ENCODE data around the gene RFPL4A. TPM values are rescaled to one million over a fixed set of nuclear protein-coding genes. Genes with fewer than 3 reads are reported as not detected.
"Not testable (repeated sequence)": the region's sequence is repeated elsewhere in the genome, so short reads cannot be mapped to it uniquely, and the experiment has no call there.

Gene RFPL4A
- total RNA-seq: not detected
- not detected for polyA plus RNA-seq
- long read RNA-seq, donor 1: 0 reads
- long read RNA-seq, donor 2: 0 reads
- long read RNA-seq, donor 3: 0 reads
- long read RNA-seq, donor 4: 0 reads
- long read RNA-seq, donor 5: 0 reads

DNA sequence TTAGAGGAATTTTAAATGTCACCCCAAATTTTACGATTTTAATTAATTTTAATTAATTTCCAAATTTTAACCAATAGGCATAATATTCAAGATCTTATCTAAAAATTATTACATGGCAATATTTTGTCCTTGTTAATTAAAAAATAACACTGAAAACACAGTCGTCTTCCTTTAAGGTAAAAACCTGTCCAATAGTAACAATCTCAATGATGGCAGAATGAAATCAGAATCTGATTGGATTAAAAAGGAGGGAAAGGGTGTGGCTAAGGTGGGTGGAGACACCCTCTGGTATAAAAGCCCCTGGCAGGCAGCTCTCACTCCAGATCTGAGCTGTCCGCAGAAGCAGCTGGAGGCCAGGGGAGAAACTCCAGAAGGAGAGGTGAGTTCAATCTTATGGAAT lies at the start of gene RFPL4A:
TSS of gene RFPL4A (plus strand) at position 301 of the 400 bp plus-strand sequence. CDS start 2,704 bp downstream, outside the sequence.
- H3K4me3 ChIP-seq; H3K27me3 ChIP-seq (ENCODE audit: control insufficient read depth in 3 of 3, insufficient read depth in 3 of 3, low read length in 2 of 3); H3K9ac ChIP-seq (ENCODE audit: insufficient read depth in 1 of 2, low read length in 2 of 2); ATAC-seq (ENCODE audit: insufficient read depth, low FRiP score); DNase-seq; H3K27ac ChIP-seq (ENCODE audit: low read depth in 1 of 2, low read length in 1 of 2); H3K4me1 ChIP-seq (ENCODE audit: control insufficient read depth in 5 of 5, insufficient read depth in 5 of 5, low read length in 5 of 5); H3K9me3 ChIP-seq (ENCODE audit: control insufficient read depth in 4 of 4, insufficient read depth in 3 of 4, low read length in 3 of 4); H3K36me3 ChIP-seq (ENCODE audit: control insufficient read depth in 4 of 4, insufficient read depth in 4 of 4, low read length in 4 of 4): not testable (repeated sequence)
- 92 to 94% methylated on average over 2 of the region's 3 CpGs for WGBS, 2 donors

GRCh38 chr19:55711719-55712118 lies 47.2 kb upstream of the RFPL4A start:
- H3K27me3 ChIP-seq (ENCODE audit: control insufficient read depth in 3 of 3, insufficient read depth in 3 of 3, low read length in 2 of 3): no peaks in the 10 kb centered on the region
- no peaks in the 10 kb centered on the region for H3K4me1 ChIP-seq (ENCODE audit: control insufficient read depth in 5 of 5, insufficient read depth in 5 of 5, low read length in 5 of 5)
- DNase-seq: no peak
- no peak overlapping the region for H3K4me3 ChIP-seq
- peaks cover 0 to 1% (median 0%) of the 10 kb centered on the region in 4 donors for H3K9me3 ChIP-seq (ENCODE audit: control insufficient read depth in 4 of 4, insufficient read depth in 3 of 4, low read length in 3 of 4)
- TF ChIP-seq CTCF (IDR thresholded peaks at IDR 0.05; ENCODE audit: control extremely low read depth, extremely low read depth): no peak
- H3K36me3 ChIP-seq (ENCODE audit: control insufficient read depth in 4 of 4, insufficient read depth in 4 of 4, low read length in 4 of 4): no peaks in the 10 kb centered on the region
- H3K27ac ChIP-seq (ENCODE audit: low read depth in 1 of 2, low read length in 1 of 2): no peak overlapping the region
- ATAC-seq (ENCODE audit: insufficient read depth, low FRiP score): no peak
- no peak overlapping the region for H3K9ac ChIP-seq (ENCODE audit: insufficient read depth in 1 of 2, low read length in 2 of 2)
- WGBS, 2 donors: 74 to 81% methylated on average over 18 of the region's 18 CpGs

GRCh38 chr19:55712804-55713631 lies 45.9 kb upstream of the RFPL4A start:
- Histone ChIP-seq H3K36me3 (ENCODE audit: control insufficient read depth in 4 of 4, insufficient read depth in 4 of 4, low read length in 4 of 4) (no peaks in the 10 kb centered on the region), H3K4me1 (ENCODE audit: control insufficient read depth in 5 of 5, insufficient read depth in 5 of 5, low read length in 5 of 5) (no peaks in the 10 kb centered on the region), H3K4me3 (no peak overlapping the region), H3K9me3 (ENCODE audit: control insufficient read depth in 4 of 4, insufficient read depth in 3 of 4, low read length in 3 of 4) (no peaks in the 10 kb centered on the region), H3K9ac (ENCODE audit: insufficient read depth in 1 of 2, low read length in 2 of 2) (no peak overlapping the region), H3K27ac (ENCODE audit: low read depth in 1 of 2, low read length in 1 of 2) (no peak overlapping the region), H3K27me3 (ENCODE audit: control insufficient read depth in 3 of 3, insufficient read depth in 3 of 3, low read length in 2 of 3) (no peaks in the 10 kb centered on the region)
- ATAC-seq (ENCODE audit: insufficient read depth, low FRiP score) (no peak), DNase-seq (no peak)
- TF ChIP-seq CTCF (IDR thresholded peaks at IDR 0.05; ENCODE audit: control extremely low read depth, extremely low read depth): no peak
- 62 to 85% methylated on average over 2 of the region's 3 CpGs for WGBS, 2 donors

- DNase-seq (no peak), ATAC-seq (ENCODE audit: insufficient read depth, low FRiP score) (no peak)
- no peak overlapping the region for H3K9ac ChIP-seq (ENCODE audit: insufficient read depth in 1 of 2, low read length in 2 of 2)
- H3K4me1 ChIP-seq (ENCODE audit: control insufficient read depth in 5 of 5, insufficient read depth in 5 of 5, low read length in 5 of 5): no peaks in the 10 kb centered on the region
- WGBS, 2 donors: 85 to 92% methylated on average over 15 of the region's 15 CpGs
- H3K27ac ChIP-seq (ENCODE audit: low read depth in 1 of 2, low read length in 1 of 2): no peak overlapping the region
- no peaks in the 10 kb centered on the region for H3K36me3 ChIP-seq (ENCODE audit: control insufficient read depth in 4 of 4, insufficient read depth in 4 of 4, low read length in 4 of 4)
- H3K9me3 ChIP-seq (ENCODE audit: control insufficient read depth in 4 of 4, insufficient read depth in 3 of 4, low read length in 3 of 4): peaks cover 0 to 6% (median 1%) of the 10 kb centered on the region in 4 donors
- peaks cover 0 to 7% (median 0%) of the 10 kb centered on the region in 3 donors for H3K27me3 ChIP-seq (ENCODE audit: control insufficient read depth in 3 of 3, insufficient read depth in 3 of 3, low read length in 2 of 3)
- no peak overlapping the region for H3K4me3 ChIP-seq
- TF ChIP-seq CTCF (IDR thresholded peaks at IDR 0.05; ENCODE audit: control extremely low read depth, extremely low read depth): no peak
Observed at GRCh38 chr19:55716531-55716930, 42.4 kb upstream of the RFPL4A start.

Measured in lung (tissue), 16 donors.